GM12878 (cell line): ENCODE measurements around the gene SRI. TPM values are rescaled to one million over a fixed set of nuclear protein-coding genes. Genes with fewer than 3 reads are reported as not detected.

Source experiments
- ATAC-seq: fragments of 200-7000 bp; cut with Tn5 transposase; 3 replicates; pipeline ENCODE4 v1.9.1; 2020; ENCODE audit warnings: mild to moderate bottlenecking, moderate library complexity
- BruUV-seq: library from RNA; stranded (reverse); fragments of 400-500 nt; replicated peaks from 2 replicates; lab custom pipeline; 2021; lab: Mats Ljungman, UMichigan
- CTCF ChIA-PET: fragments of 300-600 bp; sonication (Branson Sonifier 250); formaldehyde crosslinking; extraction: SDS; loops from one replicate; lab custom pipeline; 2021; ENCODE audit warnings: inconsistent platforms; lab: Yijun Ruan, JAX
- POLR2A ChIA-PET: fragments of 350-600 bp; formaldehyde crosslinking; extraction: SDS; loops from one replicate; lab custom pipeline; 2021; ENCODE audit warnings: inconsistent platforms; lab: Charles Lee
- RAD21 ChIA-PET: fragments of 300-600 bp; sonication (Branson Sonifier 250); formaldehyde crosslinking; loops from one replicate; lab custom pipeline; 2023; ENCODE audit warnings: antibody characterized with exemption; ENCODE audit not compliant: unreplicated experiment; lab: Charles Lee
- SMC1A ChIA-PET: fragments of 300-600 bp; sonication (Branson Sonifier 250); formaldehyde crosslinking; loops from one replicate; lab custom pipeline; 2023; ENCODE audit not compliant: unreplicated experiment, uncharacterized antibody; lab: Charles Lee
- DNase-seq: peaks from one replicate; pipeline ENCODE4 v3.0.0-alpha.2; 2011; ENCODE audit warnings: low read depth, low spot score
- FAIRE-seq: peaks from 3 replicates; lab custom pipeline; 2011; peaks lifted over from hg19 to GRCh38; lab: Jason Lieb, UNC
- H2AFZ ChIP-seq: 2 replicates; pipeline ENCODE4 v1.6.0; 2011; ENCODE audit warnings: low read depth, low read length, control low read depth; ENCODE audit not compliant: control insufficient read depth
- H3K27ac ChIP-seq: 2 replicates; pipeline ENCODE4 v1.5.1; 2011; ENCODE audit warnings: control low read depth; ENCODE audit not compliant: control insufficient read depth, insufficient read depth
- H3K27me3 ChIP-seq, 2 experiments: replicated peaks in 1 of 2; 2 replicates each; pipeline versions ENCODE4 v1.6.0 to v1.6.1; 2011; ENCODE audit warnings: low read length in 1 of 2; ENCODE audit not compliant: control insufficient read depth in 2 of 2, insufficient read depth in 2 of 2
- H3K36me3 ChIP-seq, 2 experiments: 2 replicates each; pipeline ENCODE4 v1.5.1; 2011; ENCODE audit warnings: low read length in 1 of 2; ENCODE audit not compliant: control insufficient read depth in 2 of 2, insufficient read depth in 2 of 2
- H3K4me1 ChIP-seq: 2 replicates; pipeline ENCODE4 v1.6.1; 2011; ENCODE audit warnings: mild to moderate bottlenecking, low read length, moderate library complexity, mixed read lengths; ENCODE audit not compliant: control insufficient read depth, insufficient read depth
- H3K4me2 ChIP-seq: 2 replicates; pipeline ENCODE4 v1.6.0; 2011; ENCODE audit warnings: control low read depth; ENCODE audit not compliant: control insufficient read depth, insufficient read depth
- H3K4me3 ChIP-seq: fragments of 200-600 bp; sonication (generic); 2 replicates; pipeline ENCODE4 v1.5.1; 2016
- H3K79me2 ChIP-seq: 2 replicates; pipeline ENCODE4 v1.6.0; 2011; ENCODE audit warnings: low read length; ENCODE audit not compliant: control insufficient read depth, insufficient read depth
- H3K9ac ChIP-seq: 2 replicates; pipeline ENCODE4 v1.8.0; 2011; ENCODE audit warnings: low read length, control low read depth, mixed read lengths; ENCODE audit not compliant: control insufficient read depth, insufficient read depth
- H3K9me3 ChIP-seq: replicated peaks from 3 replicates; pipeline ENCODE4 v1.5.1; 2011; ENCODE audit warnings: mild to moderate bottlenecking, low read length; ENCODE audit not compliant: control insufficient read depth, insufficient read depth
- H4K20me1 ChIP-seq: 2 replicates; pipeline ENCODE4 v1.6.0; 2011; ENCODE audit not compliant: control insufficient read depth, insufficient read depth
- BCLAF1 ChIP-seq: fragments of 450-650 bp; IDR thresholded peaks from 2 replicates; pipeline ENCODE4 v1.6.1; 2017; ENCODE audit warnings: antibody characterized with exemption, mild to moderate bottlenecking, moderate library complexity
- BHLHE40 ChIP-seq, 2 experiments: fragments of 450-650 bp in 1 of 2; IDR thresholded peaks; 2 replicates each; pipeline ENCODE4 v1.6.1; 2011 to 2017; ENCODE audit warnings: low read depth in 2 of 2, borderline replicate concordance in 1 of 2, improper control_type of control experiment in 1 of 2, low read length in 1 of 2, mild to moderate bottlenecking in 1 of 2
- BMI1 ChIP-seq: fragments of 450-650 bp; IDR thresholded peaks from 2 replicates; pipeline ENCODE4 v1.6.1; 2016; ENCODE audit warnings: mild to moderate bottlenecking, moderate library complexity, borderline replicate concordance
- BRCA1 ChIP-seq: IDR thresholded peaks from 2 replicates; pipeline ENCODE4 v1.6.1; 2011; ENCODE audit warnings: low read depth, low read length, improper control_type of control experiment
- ELK1 ChIP-seq: IDR thresholded peaks from 2 replicates; pipeline ENCODE4 v1.6.1; 2012; ENCODE audit warnings: low read depth, low read length, improper control_type of control experiment
- EP300 ChIP-seq, 2 experiments: fragments of 150-350 bp in 1 of 2; IDR thresholded peaks; 2 replicates each; pipeline ENCODE4 v1.6.1; 2011 to 2012; ENCODE audit warnings: low read depth in 2 of 2, low read length in 2 of 2, borderline replicate concordance in 1 of 2, improper control_type of control experiment in 1 of 2, inconsistent platforms in 1 of 2; ENCODE audit not compliant: control insufficient read depth in 1 of 2
- GABPA ChIP-seq: IDR thresholded peaks from 2 replicates; pipeline ENCODE4 v1.6.1; 2014; ENCODE audit warnings: antibody characterized with exemption, low read depth, mild to moderate bottlenecking, inconsistent platforms
- IRF4 ChIP-seq: IDR thresholded peaks from 2 replicates; pipeline ENCODE4 v1.6.1; 2011; ENCODE audit warnings: low read depth, low read length
- PAX8 ChIP-seq: fragments of 450-650 bp; IDR thresholded peaks from 2 replicates; pipeline ENCODE4 v1.6.1; 2017; ENCODE audit warnings: mild to moderate bottlenecking, moderate library complexity
- SREBF1 ChIP-seq: IDR thresholded peaks from 2 replicates; pipeline ENCODE4 v1.6.1; 2012; ENCODE audit warnings: mild to moderate bottlenecking, low read length
- WGBS: methylation state at CpG from one replicate; pipeline ENCODE4 v1.1.6; 2016; ENCODE audit warnings: low lambda C conversion rate; ENCODE audit not compliant: insufficient replicate concordance, insufficient coverage; ENCODE audit errors: missing lambda C conversion rate; 5-methylcytosine and 5-hydroxymethylcytosine counted together
- in situ Hi-C: fragments of 300-500 bp; cut with MboI; formaldehyde crosslinking; loops from 9 replicates; pipeline ENCODE4 v1.14.3; 2018; ENCODE audit warnings: mixed read lengths
- intact Hi-C: fragments of 100-400 bp; cut with micrococcal nuclease; formaldehyde crosslinking; loops from one replicate; pipeline ENCODE4 v1.14.2; 2022; ENCODE audit not compliant: unreplicated experiment
- polyA plus RNA-seq, 11 experiments: library from polyadenylated mRNA; depleted of rRNA in 4 of 11; unstranded in 6 of 11; stranded (reverse) in 5 of 11; fragments of >200 nt; fragmentation: Nextera tagmentation in 4 of 11; fragmentation: Illumina TruSeq in 1 of 11; extraction: Ambion mirVana in 4 of 11; extraction: Trizol in 1 of 11; gene quantifications; 1 replicate in 1 of 11; 2 replicates in 10 of 11; pipeline versions ENCODE4 v1.2.1 to v1.2.3, GENCODE V29; 2011 to 2016; ENCODE audit warnings: inconsistent platforms in 2 of 11, missing spikeins in 2 of 11, low read depth in 1 of 11
- total RNA-seq, 4 experiments: library from RNA; depleted of rRNA in 3 of 4; stranded (reverse); fragments of >200 nt in 3 of 4; fragmentation: Illumina TruSeq in 1 of 4; extraction: Trizol in 1 of 4; gene quantifications; 2 replicates each; pipeline versions ENCODE4 v1.2.1 to v1.2.3, GENCODE V29; 2013 to 2021
- TF ChIP-seq, protein P1 (sequence below): fragments of 450-650 bp; IDR thresholded peaks from 2 replicates; pipeline ENCODE4 v1.6.1; 2014; ENCODE audit warnings: mild to moderate bottlenecking
- TF ChIP-seq, protein P2 (sequence below): IDR thresholded peaks from 2 replicates; pipeline ENCODE4 v1.6.1; 2012; ENCODE audit warnings: low read length, inconsistent platforms
- TF ChIP-seq, protein P3 (sequence below): fragments of 150-350 bp; IDR thresholded peaks from 2 replicates; pipeline ENCODE4 v1.6.1; 2016; ENCODE audit warnings: low read depth, low read length

Gene SRI
- total and polyA plus RNA-seq, 10 of the 15 experiments (the other 5 are each of a cell fraction or from before 2014, with no cell fraction given), result 94.7 to 588 (median 242) TPM

GRCh38 chr7:88269586-88269985 lies 49.7 kb upstream of the SRI start (continued):
- TF ChIP-seq ELK1 (no peak), BMI1 (no peak), PAX8 (no peak), BHLHE40 (IDR thresholded peaks at IDR 0.05; ENCODE audit: borderline replicate concordance in 1 of 2, low read depth in 2 of 2, low read length in 1 of 2) (no peak), EP300 (IDR thresholded peaks at IDR 0.05; ENCODE audit: borderline replicate concordance in 1 of 2, control insufficient read depth in 1 of 2, low read depth in 2 of 2, low read length in 2 of 2) (no peak), BRCA1 (no peak), BCLAF1 (no peak), SREBF1 (no peak)

DNA sequence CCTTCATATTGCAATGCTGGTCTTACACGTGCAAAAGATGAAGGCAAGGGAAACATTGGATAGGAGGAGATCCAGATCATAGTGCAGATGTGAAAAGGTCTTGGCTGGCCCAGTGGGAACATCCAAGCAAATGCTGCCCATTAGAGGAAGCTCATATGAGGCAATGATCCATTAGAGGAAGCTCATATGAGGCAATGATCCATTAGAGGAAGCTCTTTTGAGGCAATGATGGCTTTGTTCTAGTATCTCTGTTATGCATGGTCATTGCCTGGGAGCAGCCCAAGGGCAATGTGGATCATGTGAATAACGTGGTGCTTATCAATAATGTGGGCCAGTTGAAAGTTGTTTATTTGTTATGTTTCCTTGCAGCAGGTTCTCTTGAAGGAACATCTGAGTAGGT lies 49.0 kb upstream of the SRI start:
- POLR2A ChIA-PET, result no interaction called here
- Histone ChIP-seq H3K27ac (no peak overlapping the region), H3K4me3 (no peak overlapping the region)
- DNase-seq, result no peak
- TF ChIP-seq IRF4 (no peak), BMI1 (no peak), GABPA (no peak)
- TF ChIP-seq, protein P1, sequence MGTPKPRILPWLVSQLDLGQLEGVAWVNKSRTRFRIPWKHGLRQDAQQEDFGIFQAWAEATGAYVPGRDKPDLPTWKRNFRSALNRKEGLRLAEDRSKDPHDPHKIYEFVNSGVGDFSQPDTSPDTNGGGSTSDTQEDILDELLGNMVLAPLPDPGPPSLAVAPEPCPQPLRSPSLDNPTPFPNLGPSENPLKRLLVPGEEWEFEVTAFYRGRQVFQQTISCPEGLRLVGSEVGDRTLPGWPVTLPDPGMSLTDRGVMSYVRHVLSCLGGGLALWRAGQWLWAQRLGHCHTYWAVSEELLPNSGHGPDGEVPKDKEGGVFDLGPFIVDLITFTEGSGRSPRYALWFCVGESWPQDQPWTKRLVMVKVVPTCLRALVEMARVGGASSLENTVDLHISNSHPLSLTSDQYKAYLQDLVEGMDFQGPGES, result no peak
- TF ChIP-seq, protein P2, sequence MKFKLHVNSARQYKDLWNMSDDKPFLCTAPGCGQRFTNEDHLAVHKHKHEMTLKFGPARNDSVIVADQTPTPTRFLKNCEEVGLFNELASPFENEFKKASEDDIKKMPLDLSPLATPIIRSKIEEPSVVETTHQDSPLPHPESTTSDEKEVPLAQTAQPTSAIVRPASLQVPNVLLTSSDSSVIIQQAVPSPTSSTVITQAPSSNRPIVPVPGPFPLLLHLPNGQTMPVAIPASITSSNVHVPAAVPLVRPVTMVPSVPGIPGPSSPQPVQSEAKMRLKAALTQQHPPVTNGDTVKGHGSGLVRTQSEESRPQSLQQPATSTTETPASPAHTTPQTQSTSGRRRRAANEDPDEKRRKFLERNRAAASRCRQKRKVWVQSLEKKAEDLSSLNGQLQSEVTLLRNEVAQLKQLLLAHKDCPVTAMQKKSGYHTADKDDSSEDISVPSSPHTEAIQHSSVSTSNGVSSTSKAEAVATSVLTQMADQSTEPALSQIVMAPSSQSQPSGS, result no peak
- TF ChIP-seq, protein P3, sequence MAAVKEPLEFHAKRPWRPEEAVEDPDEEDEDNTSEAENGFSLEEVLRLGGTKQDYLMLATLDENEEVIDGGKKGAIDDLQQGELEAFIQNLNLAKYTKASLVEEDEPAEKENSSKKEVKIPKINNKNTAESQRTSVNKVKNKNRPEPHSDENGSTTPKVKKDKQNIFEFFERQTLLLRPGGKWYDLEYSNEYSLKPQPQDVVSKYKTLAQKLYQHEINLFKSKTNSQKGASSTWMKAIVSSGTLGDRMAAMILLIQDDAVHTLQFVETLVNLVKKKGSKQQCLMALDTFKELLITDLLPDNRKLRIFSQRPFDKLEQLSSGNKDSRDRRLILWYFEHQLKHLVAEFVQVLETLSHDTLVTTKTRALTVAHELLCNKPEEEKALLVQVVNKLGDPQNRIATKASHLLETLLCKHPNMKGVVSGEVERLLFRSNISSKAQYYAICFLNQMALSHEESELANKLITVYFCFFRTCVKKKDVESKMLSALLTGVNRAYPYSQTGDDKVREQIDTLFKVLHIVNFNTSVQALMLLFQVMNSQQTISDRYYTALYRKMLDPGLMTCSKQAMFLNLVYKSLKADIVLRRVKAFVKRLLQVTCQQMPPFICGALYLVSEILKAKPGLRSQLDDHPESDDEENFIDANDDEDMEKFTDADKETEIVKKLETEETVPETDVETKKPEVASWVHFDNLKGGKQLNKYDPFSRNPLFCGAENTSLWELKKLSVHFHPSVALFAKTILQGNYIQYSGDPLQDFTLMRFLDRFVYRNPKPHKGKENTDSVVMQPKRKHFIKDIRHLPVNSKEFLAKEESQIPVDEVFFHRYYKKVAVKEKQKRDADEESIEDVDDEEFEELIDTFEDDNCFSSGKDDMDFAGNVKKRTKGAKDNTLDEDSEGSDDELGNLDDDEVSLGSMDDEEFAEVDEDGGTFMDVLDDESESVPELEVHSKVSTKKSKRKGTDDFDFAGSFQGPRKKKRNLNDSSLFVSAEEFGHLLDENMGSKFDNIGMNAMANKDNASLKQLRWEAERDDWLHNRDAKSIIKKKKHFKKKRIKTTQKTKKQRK, result no peak
- TF ChIP-seq, all 136 proteins: peak for 0
- Histone ChIP-seq H4K20me1 (no peaks in the 10 kb centered on the region), H3K4me2 (no peak overlapping the region), H3K9me3 (no peaks in the 10 kb centered on the region), H3K27me3 (no peaks in the 10 kb centered on the region), H3K9ac (no peak overlapping the region), H3K4me1 (no peaks in the 10 kb centered on the region), H3K36me3 (no peaks in the 10 kb centered on the region), H2AFZ (no peak overlapping the region), H3K79me2 (no peaks in the 10 kb centered on the region)
- no TSS peak for BruUV-seq
- in situ Hi-C loops, result no loop called here
- CTCF ChIA-PET, result interaction anchor here (0.9 kb wide), 1 partner anchor 26 kb away, joined by 3 read pairs; no protein-coding TSS in a partner anchor
- RAD21 ChIA-PET, result no interaction called here
- FAIRE-seq (no peak), ATAC-seq (no peak)
- SMC1A ChIA-PET, result interaction anchor here (1.2 kb wide), 1 partner anchor 8 kb away, joined by 3 read pairs; no protein-coding TSS in a partner anchor
- intact Hi-C loops, result no loop called here
- WGBS, result 6% methylated on average over 2 of the region's 2 CpGs
